Measurements from ENCODE around the gene METRN.

GRCh38 chr16:761625-762513 lies 47.0 kb downstream of the METRN start:
- TF ChIP-seq, protein P1, sequence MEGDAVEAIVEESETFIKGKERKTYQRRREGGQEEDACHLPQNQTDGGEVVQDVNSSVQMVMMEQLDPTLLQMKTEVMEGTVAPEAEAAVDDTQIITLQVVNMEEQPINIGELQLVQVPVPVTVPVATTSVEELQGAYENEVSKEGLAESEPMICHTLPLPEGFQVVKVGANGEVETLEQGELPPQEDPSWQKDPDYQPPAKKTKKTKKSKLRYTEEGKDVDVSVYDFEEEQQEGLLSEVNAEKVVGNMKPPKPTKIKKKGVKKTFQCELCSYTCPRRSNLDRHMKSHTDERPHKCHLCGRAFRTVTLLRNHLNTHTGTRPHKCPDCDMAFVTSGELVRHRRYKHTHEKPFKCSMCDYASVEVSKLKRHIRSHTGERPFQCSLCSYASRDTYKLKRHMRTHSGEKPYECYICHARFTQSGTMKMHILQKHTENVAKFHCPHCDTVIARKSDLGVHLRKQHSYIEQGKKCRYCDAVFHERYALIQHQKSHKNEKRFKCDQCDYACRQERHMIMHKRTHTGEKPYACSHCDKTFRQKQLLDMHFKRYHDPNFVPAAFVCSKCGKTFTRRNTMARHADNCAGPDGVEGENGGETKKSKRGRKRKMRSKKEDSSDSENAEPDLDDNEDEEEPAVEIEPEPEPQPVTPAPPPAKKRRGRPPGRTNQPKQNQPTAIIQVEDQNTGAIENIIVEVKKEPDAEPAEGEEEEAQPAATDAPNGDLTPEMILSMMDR (IDR thresholded peaks at IDR 0.05), result no peak
- TF ChIP-seq POLR2A (IDR thresholded peaks at IDR 0.05), result no peak
